ENCODE data around the gene ATG4B.

DNA sequence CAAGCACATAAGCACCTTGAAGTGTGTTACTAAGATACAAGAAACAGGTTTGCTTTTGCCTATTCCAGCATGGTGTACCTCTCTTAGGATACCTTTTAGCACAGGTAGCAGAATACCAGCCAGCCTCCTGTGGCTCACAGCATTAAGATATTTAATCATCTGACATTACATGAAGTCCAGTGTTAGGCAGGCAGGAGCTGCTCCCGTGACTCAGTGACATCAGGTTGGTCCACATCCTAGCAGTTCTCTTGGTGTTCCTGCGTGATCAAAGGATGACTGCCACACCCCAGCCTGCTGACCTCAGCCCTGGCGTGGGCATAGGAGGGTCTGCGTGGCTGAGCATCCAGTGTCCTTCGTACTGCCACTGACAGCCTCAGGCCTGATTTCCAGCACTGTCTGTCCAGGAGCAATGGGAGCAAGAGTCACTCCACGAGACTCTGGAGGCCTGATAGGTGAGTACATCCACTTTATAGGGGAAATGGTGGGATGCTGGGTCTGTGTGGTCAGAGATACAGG lies 52.8 kb downstream of the ATG4B start:
- TF ChIP-seq, protein P1, sequence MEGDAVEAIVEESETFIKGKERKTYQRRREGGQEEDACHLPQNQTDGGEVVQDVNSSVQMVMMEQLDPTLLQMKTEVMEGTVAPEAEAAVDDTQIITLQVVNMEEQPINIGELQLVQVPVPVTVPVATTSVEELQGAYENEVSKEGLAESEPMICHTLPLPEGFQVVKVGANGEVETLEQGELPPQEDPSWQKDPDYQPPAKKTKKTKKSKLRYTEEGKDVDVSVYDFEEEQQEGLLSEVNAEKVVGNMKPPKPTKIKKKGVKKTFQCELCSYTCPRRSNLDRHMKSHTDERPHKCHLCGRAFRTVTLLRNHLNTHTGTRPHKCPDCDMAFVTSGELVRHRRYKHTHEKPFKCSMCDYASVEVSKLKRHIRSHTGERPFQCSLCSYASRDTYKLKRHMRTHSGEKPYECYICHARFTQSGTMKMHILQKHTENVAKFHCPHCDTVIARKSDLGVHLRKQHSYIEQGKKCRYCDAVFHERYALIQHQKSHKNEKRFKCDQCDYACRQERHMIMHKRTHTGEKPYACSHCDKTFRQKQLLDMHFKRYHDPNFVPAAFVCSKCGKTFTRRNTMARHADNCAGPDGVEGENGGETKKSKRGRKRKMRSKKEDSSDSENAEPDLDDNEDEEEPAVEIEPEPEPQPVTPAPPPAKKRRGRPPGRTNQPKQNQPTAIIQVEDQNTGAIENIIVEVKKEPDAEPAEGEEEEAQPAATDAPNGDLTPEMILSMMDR (IDR thresholded peaks at IDR 0.05; ENCODE audit: insufficient read depth, low read length, poor library complexity, severe bottlenecking): no peak
- TF ChIP-seq EZH2phosphoT487 (conservative IDR thresholded peaks at IDR 0.05; ENCODE audit: low read length): no peak
